Measurements from ENCODE around the gene CEACAM4. TPM values are rescaled to one million over a fixed set of nuclear protein-coding genes. Genes with fewer than 3 reads are reported as not detected.

CEACAM4 gene
- total and polyA plus RNA-seq, 2 of the 4 experiments (the other 2 are of a cell fraction): not detected

GRCh38 chr19:41666075-41666474 is 39.2 kb upstream of the CEACAM4 start:
- 17% methylated on average over 2 of the region's 2 CpGs; no CpG with 5 or more reads in 1 of the 2 experiments for WGBS, 2 experiments (ENCODE audit: extremely low coverage in 2 of 2, insufficient read length in 1 of 2)
- Histone ChIP-seq H3K4me1 (ENCODE audit: control insufficient read depth, insufficient read depth, low read length) (no peaks in the 10 kb centered on the region), H2BK5ac (ENCODE audit: low read depth, low read length, poor library complexity, severe bottlenecking) (no peak overlapping the region), H3K36me3 (ENCODE audit: control insufficient read depth, insufficient read depth, low read length) (no peaks in the 10 kb centered on the region), H3K4me2 (ENCODE audit: low read depth, low read length) (no peak overlapping the region), H2BK20ac (ENCODE audit: low read depth, low read length) (no peak overlapping the region), H3K56ac (ENCODE audit: extremely low read depth, insufficient read depth, low read length) (no peak overlapping the region), H3K4ac (ENCODE audit: low read depth, low read length) (no peak overlapping the region), H2BK120ac (ENCODE audit: low read depth, low read length) (no peak overlapping the region), H3K23ac (ENCODE audit: low read depth, low read length) (no peak overlapping the region), H4K5ac (ENCODE audit: low read depth, low read length) (no peak overlapping the region), H3K14ac (replicated peaks; ENCODE audit: low read depth, low read length) (no peak overlapping the region), H3K27ac (ENCODE audit: insufficient read depth, low read length) (no peak overlapping the region), H4K8ac (ENCODE audit: low read depth in 2 of 2, low read length in 2 of 2) (no peak overlapping the region), H2AK5ac (ENCODE audit: low read depth, low read length) (no peak overlapping the region), H2BK15ac (ENCODE audit: low read depth, low read length) (no peak overlapping the region), H3K9me1 (ENCODE audit: insufficient read depth, low read length) (no peaks in the 10 kb centered on the region), H2AFZ (replicated peaks; ENCODE audit: low read length, poor library complexity) (no peak overlapping the region), H2AK9ac (replicated peaks; ENCODE audit: low read depth, low read length, poor library complexity) (no peak overlapping the region), H3K79me1 (ENCODE audit: low read depth in 1 of 2, low read length in 2 of 2) (no peaks in the 10 kb centered on the region), H3K27me3 (ENCODE audit: control insufficient read depth, insufficient read depth, low read length) (no peaks in the 10 kb centered on the region), H3K18ac (ENCODE audit: low read depth, low read length) (no peak overlapping the region), H4K20me1 (ENCODE audit: insufficient read depth, low read length) (no peaks in the 10 kb centered on the region), H3K9ac (ENCODE audit: low read depth, low read length) (no peak overlapping the region), H3K4me3 (ENCODE audit: insufficient read depth, low read depth, low read length) (no peak overlapping the region), H4K91ac (ENCODE audit: insufficient read depth, low read depth, low read length) (no peak overlapping the region), H3K9me3 (ENCODE audit: control insufficient read depth, insufficient read depth, low read length) (peaks cover 9% of the 10 kb centered on the region)
- POLR2A ChIA-PET (ENCODE audit: unreplicated experiment): no interaction called here
- TF ChIP-seq RFX5 (IDR thresholded peaks at IDR 0.05; ENCODE audit: low read depth, low read length) (no peak), CHD1 (IDR thresholded peaks at IDR 0.05; ENCODE audit: low read depth, low read length) (no peak), USF2 (IDR thresholded peaks at IDR 0.05; ENCODE audit: low read depth, low read length) (no peak), FOS (IDR thresholded peaks at IDR 0.05; ENCODE audit: low read depth, low read length) (no peak), MXI1 (IDR thresholded peaks at IDR 0.05; ENCODE audit: borderline replicate concordance, low read depth, low read length) (no peak), MAFK (IDR thresholded peaks at IDR 0.05; ENCODE audit: low read depth, low read length) (no peak)
- dilution Hi-C loops (cut with HindIII; ENCODE audit: low sequenced_read_pairs, unreplicated experiment) (no loop called here), intact Hi-C loops (cut with micrococcal nuclease) (no loop called here), in situ Hi-C loops (cut with MboI; ENCODE audit: low sequenced_read_pairs) (no loop called here)
- ATAC-seq (ENCODE audit: low read depth): no peak
- CTCF ChIA-PET: no interaction called here
- DNase-seq: no peak
- BruUV-seq (replicated peaks): no TSS peak
